Measurements from ENCODE around the gene HELZ.

Gene HELZ

DNA sequence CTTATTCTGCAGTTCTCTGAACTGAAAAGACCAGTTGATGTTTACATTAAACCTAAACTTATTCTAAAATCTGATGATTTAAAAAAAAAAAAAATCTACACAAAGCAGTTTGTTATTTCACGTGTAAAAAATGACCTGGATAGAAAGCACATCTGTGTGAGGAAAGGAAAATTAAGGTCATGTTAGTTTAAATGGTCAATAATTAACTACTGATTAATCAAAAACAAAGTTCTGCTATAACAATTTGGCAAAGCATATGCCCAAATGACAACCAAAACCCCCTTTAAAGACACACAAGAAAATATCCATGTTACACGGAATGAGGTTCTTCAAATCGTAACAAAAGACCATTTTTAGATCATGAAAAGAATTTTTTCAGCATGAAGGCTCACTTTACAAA lies 170.2 kb downstream of the HELZ start:
- DNase-seq (ENCODE audit: low read depth in 3 of 3): no peak

DNA sequence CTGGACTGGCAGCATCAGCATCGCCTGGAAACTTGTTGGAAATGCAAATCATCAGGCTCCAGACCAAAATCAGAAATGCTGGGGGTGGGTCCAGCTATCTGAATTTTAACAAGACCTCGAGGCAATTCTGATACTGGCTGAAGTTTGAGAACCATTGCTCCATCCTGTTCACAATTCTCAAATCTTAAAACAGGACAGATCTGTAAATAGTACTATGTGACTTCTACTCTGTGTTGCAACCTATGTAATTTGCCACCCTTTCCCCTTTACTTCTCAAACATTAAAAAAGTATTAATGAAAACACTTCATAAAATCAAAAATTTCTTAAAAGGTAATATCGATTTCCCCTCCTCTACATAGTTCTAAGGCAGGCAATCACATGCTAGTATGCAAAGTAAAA lies 172.1 kb downstream of the HELZ start:
- DNase-seq (ENCODE audit: low read depth in 3 of 3): no peak

- DNase-seq (ENCODE audit: low read depth in 3 of 3): no peak
Measured at GRCh38 chr17:67071595-67071994, 173.4 kb downstream of the HELZ start.

- DNase-seq (ENCODE audit: low read depth in 3 of 3): no peak
Measured at GRCh38 chr17:67069603-67070136, 175.3 kb downstream of the HELZ start.

DNA sequence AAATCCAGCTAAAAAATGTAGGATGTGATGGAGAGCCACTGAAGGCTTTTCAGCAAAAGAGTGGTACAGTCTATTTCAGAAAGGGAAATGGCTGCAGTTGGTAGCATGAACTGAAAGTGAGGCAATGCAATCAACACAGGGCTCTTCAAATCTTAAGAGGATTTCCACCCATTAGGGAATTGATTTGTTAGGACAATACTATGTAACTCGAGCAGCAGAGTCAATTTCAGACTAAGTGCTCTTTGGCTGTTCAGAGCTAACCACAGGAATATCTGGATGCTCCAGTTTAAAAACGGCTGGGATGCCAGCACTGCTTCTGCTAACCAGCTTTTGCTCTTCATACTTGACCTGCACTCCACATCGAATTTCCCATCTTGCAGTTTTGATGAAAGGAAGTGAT lies 176.0 kb downstream of the HELZ start:
- DNase-seq (ENCODE audit: low read depth in 3 of 3): no peak

DNA sequence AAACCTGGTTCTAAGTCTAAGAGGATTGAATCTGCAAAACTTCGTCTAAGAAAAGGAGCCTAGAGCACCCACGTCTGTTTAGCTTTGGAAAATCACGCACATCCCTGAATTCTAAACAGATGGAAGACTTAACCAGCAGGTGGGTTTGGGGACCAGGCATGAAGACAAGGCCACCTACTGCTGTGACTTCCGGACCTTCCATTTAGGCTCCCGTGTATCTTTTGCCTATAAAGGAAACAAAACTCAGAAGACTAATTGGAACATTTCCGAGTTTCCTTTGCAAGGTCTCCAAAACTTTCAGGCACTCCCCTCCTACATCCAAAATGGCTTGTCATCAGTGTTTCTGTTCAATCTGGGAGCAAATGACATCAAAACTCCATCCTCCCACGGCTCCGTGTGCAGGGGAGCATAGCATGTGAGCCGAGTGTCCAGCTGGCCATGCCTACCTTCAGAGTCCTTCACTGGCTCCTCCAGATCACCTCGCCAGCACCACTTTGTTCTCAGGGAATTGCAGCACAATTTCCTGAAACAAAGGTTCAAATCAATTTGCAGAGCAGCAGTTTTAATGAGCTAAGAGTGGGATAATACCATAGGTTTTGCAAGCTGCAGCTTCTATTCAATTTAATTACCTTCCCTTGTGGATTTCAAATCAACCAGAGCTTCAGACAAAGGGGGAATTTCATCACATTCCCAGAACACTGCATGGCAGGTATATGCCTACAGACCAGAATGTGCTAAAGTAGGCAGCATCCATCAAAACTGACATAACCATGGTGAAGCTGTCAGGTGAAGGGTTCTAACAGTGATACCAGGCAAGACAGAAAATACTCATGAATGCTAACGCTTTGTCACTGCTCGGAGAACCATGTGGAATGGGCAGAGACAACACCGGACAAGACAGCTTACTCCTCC lies 177.2 kb downstream of the HELZ start:
- no peak for DNase-seq (ENCODE audit: low read depth in 3 of 3)

- DNase-seq (ENCODE audit: low read depth in 3 of 3): no peak
Measured at GRCh38 chr17:67066717-67067116, 178.3 kb downstream of the HELZ start.

GRCh38 chr17:67063141-67063540 lies 181.9 kb downstream of the HELZ start:
- DNase-seq (ENCODE audit: low read depth in 3 of 3): no peak

DNA sequence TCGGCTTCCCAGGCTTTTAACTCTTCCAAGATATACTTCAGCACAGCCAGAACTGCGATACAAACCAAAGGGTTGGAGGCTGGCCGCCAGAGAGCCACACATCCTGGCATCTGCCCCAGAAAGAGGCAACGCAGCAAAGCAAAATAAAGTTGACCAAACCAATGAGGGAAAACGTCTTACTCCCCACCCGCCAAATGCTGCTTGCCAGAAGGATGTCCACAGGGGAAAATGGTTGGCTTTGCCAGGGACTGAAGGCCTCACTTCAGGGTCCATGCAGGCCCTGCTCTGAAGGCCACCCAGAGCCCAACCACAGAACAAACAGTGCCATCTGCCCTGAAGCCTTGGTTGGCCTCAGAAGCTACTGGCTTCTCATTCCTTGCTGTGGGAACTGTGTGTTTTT lies 185.6 kb downstream of the HELZ start:
- DNase-seq (ENCODE audit: low read depth in 3 of 3): no peak

GRCh38 chr17:67058036-67058435 lies 187.0 kb downstream of the HELZ start:
- no peak for DNase-seq (ENCODE audit: low read depth in 3 of 3)

- DNase-seq (ENCODE audit: low read depth in 3 of 3): no peak
Measured at GRCh38 chr17:67056746-67057490, 188.1 kb downstream of the HELZ start.

DNA sequence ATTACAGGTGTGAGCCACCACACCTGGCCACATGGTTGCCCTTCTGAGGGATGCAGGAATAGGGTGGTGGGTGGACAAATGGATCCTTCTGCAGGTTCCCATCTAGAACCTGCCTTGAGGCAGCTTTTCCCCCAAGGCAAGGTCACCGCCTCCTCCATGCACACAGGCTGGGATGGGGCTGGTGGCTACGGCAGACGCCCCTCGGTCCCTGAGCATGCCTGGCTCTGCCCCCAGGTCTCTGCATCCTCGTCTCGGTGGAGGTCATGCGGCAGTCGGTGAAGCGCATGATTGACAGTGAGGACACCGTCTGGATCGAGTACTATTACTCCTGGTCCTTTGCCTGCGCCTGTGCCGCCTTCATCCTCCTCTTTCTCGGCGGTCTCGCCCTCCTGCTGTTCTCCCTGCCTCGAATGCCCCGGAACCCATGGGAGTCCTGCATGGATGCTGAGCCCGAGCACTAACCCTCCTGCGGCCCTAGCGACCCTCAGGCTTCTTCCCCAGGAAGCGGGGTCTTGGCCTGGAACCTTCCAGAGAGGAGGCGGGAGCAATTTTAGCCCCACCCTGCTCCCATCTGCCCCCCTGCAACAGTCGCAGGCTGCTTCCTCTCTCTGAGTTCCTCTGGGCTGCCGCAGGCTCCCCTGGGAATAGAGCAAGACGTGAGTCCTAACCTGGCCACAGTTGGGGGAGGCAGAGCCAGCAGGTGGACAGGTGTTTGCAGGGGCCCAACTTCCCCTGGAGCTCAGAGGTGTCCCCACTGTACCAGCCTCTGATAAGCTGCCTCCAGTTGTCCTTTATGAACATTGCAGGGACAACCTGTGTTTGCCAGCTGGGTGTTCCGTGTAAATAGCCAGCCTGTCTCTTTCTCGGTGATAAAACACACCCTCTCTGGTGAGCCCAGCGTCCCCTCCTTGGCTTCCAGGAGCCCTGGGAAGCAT lies 188.9 kb downstream of the HELZ start:
- no peak for DNase-seq (ENCODE audit: low read depth in 3 of 3)

DNA sequence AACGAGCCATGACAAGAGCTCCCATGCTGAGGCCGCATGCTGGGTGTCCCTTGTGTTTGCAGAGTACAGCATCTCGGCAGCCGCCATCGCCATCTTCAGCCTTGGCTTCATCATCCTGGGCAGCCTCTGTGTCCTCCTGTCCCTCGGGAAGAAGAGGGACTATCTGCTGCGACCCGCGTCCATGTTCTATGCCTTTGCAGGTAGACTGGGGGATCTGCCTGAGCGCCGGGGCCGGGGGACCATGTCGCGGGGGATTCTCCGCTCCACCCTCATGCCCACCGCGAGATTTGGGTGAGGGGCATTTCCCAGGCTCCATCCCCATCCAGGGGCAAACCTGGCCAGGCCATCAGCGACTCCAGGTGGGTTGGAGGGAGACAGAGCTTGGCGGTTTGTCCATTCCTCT lies 190.0 kb downstream of the HELZ start:
- DNase-seq (ENCODE audit: low read depth in 3 of 3): no peak

DNA sequence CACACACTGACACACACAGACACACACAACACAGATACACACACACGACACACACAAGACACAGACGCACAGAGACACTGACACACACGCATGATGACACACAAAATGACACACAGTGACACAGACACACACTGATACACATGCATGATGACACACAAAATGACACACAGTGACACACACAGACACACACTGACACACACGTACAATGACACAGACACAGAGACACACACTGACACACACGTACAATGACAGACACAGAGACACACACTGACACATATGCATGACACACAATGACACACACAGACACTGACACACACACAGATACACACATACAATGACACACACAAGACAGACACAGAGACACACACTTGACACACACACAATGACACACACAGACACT lies 190.4 kb downstream of the HELZ start:
- no peak for DNase-seq (ENCODE audit: low read depth in 3 of 3)

- DNase-seq (ENCODE audit: low read depth in 3 of 3): no peak
Measured at GRCh38 chr17:67054011-67054591, 190.9 kb downstream of the HELZ start.

DNA sequence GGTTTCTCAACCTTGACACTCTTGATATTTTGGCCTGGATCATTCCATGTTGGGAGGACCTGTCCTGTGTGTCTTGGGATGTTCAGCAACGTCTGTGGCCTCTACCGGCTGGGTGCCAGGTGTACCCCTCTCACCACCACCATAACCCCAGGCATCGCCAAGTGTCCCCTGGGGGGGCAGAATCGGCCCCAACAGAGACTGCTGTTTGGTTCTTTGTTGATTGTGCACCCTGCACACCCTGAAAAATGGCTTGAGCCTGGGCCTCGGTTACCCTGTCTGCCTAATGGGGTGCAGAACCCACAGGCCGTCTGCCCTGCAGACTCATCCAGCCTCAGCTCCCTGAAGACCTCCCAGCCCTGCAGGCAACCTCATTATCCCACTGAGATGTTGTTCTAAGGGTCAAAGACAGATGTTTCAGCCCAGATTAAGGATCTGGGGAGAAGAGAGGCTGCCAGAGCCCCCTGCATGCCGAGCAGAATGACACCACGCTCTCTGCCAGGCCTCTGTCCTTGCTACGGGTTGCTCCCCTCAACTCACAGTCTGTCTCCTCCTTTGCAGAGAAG lies 191.5 kb downstream of the HELZ start:
- DNase-seq (ENCODE audit: low read depth in 3 of 3): no peak

DNA sequence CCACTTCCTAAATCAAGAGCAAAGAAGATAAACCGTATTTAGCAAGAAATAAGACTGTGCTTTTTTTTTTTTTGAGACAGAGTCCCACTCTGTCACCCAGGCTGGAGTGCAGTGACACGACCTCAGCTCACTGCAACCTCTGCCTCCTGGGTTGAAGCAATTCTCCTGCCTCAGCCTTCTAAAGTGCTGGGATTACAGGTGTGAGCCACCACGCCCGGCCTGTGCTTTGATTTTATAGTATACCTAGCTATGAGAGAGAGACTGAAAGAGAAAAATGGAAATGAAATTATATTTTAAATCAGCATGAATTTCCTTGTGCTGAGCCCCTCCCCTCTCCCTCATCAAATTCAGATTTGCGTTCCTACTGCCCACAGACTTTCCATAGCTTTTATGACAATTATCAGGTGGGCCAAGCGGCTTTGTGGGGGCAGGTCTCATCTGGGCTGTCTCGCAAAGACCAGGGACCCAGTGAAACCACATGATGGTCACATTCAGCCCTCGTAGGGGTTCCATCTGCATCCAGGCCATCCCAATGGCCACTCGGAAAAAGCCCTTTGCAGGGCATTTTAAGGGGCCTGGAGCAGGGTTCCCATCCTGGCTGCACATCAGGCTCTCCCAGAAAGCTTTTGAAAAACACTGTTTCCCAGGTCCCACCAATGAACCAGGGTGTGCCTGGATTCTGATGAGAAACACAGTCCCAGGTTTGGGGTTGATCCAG lies 192.1 kb downstream of the HELZ start:
- DNase-seq (ENCODE audit: low read depth in 3 of 3): no peak

- DNase-seq (ENCODE audit: low read depth in 3 of 3): no peak
Measured at GRCh38 chr17:67051837-67052236, 193.2 kb downstream of the HELZ start.

- DNase-seq (ENCODE audit: low read depth in 3 of 3): no peak
Measured at GRCh38 chr17:67051155-67051538, 193.8 kb downstream of the HELZ start.

DNA sequence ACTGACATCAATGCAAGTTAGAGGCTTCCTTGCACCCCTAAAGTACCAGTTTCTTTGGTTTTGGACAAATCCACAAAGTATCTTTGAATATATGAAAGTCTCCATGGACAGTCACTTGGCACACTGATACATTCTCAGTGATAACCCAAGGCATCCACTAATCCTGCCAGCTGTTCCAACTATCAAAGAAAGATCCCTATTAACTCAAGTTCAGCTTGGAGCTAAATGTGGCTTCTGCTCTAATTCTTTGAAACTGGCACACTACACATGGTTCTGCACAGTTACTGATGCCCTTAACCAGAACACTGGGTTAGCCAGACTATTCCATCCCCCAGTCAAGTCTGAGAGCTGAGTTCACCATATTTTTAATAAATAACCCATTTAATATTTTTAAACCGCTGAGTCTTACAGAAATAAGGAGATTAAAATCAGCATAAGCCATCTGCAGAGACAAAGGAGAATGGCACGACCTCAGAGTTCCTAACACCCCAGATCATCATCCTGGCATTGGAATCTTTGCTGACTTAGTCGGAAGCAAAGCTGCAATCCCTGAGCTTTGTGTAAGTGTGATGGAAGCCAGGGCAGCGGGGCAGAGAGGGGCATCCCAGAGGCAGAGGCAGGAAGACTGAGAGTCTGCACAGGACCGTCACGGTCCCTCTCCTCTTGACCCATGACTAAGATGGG lies 194.4 kb downstream of the HELZ start:
- DNase-seq (ENCODE audit: low read depth in 3 of 3): no peak

Measured in stimulated activated CD4-positive, alpha-beta T cell treated with anti-CD3 and anti-CD28 coated beads, TNF-alpha, amount 100 ng/mL, for 24 hours (primary cell).